Measurements from ENCODE around the gene MACROD2. TPM values are rescaled to one million over a fixed set of nuclear protein-coding genes. Genes with fewer than 3 reads are reported as not detected.

The MACROD2 gene
- total RNA-seq, 2 donors from 2014 or later: 8.3 to 21.8 TPM

DNA sequence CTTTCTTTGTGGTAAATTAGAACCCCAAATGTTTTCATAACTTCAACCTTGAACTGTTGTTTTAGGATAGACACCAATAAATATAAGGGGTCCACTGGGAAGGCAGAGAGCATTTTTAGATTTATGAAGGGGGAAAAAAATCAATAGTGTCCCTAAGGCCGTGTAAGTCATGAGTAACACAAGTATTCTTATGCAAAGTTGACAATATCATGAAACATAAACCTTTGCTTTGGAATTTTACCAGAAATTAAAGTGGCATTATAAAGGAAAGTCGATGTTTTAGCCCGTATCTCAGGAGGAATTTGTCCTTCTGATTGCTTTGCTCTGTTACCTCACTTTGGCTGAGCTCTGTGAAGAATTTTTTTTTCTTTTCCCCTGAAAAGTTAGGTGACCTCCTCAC lies 737.0 kb downstream of the MACROD2 start:
- TF ChIP-seq POLR2A (IDR thresholded peaks at IDR 0.05): no peak
- TF ChIP-seq, protein P1, sequence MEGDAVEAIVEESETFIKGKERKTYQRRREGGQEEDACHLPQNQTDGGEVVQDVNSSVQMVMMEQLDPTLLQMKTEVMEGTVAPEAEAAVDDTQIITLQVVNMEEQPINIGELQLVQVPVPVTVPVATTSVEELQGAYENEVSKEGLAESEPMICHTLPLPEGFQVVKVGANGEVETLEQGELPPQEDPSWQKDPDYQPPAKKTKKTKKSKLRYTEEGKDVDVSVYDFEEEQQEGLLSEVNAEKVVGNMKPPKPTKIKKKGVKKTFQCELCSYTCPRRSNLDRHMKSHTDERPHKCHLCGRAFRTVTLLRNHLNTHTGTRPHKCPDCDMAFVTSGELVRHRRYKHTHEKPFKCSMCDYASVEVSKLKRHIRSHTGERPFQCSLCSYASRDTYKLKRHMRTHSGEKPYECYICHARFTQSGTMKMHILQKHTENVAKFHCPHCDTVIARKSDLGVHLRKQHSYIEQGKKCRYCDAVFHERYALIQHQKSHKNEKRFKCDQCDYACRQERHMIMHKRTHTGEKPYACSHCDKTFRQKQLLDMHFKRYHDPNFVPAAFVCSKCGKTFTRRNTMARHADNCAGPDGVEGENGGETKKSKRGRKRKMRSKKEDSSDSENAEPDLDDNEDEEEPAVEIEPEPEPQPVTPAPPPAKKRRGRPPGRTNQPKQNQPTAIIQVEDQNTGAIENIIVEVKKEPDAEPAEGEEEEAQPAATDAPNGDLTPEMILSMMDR (IDR thresholded peaks at IDR 0.05): no peak
- peaks cover 4% of the 10 kb centered on the region for H3K4me1 ChIP-seq
- no peak overlapping the region for H3K4me3 ChIP-seq
- H3K27ac ChIP-seq: no peak overlapping the region
- no peaks in the 10 kb centered on the region for H3K27me3 ChIP-seq
- ATAC-seq: no peak
- H3K36me3 ChIP-seq (replicated peaks in 1 of 2; ENCODE audit: insufficient read depth in 1 of 2, low read depth in 2 of 2): no peaks in the 10 kb centered on the region
- intact Hi-C loops (cut with DNase I): no loop called here
- no peak for DNase-seq
- no peaks in the 10 kb centered on the region for H3K9me3 ChIP-seq
- WGBS, 2 donors: 22 to 49% methylated on average over 3 of the region's 3 CpGs

DNA sequence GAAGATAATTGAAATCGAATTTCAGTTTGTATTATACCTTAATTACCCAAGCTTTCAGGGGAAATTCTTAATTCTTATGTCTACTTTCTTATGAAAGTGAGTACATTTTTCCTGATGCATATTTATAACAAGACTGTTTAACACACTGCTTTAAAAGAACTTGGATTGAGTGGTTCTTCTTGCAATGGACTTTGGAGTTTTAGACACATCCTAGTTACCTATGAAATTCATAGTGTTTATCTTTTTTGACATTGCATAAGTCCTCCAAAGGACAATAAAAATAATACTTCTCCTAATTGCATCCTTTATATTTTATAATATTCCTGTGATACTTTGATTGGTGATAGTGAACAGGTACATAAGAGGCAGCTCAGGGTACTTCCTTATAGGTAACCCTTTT lies 737.7 kb downstream of the MACROD2 start:
- ATAC-seq (no peak), DNase-seq (no peak)
- TF ChIP-seq POLR2A (IDR thresholded peaks at IDR 0.05): no peak
- TF ChIP-seq, protein P1 (IDR thresholded peaks at IDR 0.05): no peak
- Histone ChIP-seq H3K36me3 (replicated peaks in 1 of 2; ENCODE audit: insufficient read depth in 1 of 2, low read depth in 2 of 2) (no peaks in the 10 kb centered on the region), H3K9me3 (no peaks in the 10 kb centered on the region), H3K4me1 (peaks cover 4% of the 10 kb centered on the region), H3K4me3 (no peak overlapping the region), H3K27me3 (no peaks in the 10 kb centered on the region), H3K27ac (no peak overlapping the region)
- intact Hi-C loops (cut with DNase I): no loop called here
- 58 to 85% methylated on average over 1 of the region's 1 CpG for WGBS, 2 donors

DNA sequence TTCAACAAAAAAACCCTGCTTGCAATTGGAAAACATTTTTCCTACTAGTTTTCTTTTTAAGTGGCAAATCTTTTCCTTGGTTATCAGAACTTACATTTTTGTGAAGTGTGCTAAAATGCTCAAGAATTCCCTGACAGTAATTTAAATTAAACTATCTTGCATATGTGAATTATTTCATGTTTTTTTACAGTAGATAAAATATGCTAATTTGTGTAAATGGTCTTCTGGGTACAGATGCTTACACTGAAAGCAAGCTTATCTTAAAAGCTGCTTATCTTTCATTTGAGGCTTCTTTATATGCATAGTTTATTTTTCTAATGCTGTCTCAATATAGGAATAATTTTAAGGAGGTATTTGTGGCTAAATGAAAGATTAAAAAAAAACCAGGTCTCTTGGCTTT lies 745.1 kb downstream of the MACROD2 start:
- ATAC-seq: no peak

DNA sequence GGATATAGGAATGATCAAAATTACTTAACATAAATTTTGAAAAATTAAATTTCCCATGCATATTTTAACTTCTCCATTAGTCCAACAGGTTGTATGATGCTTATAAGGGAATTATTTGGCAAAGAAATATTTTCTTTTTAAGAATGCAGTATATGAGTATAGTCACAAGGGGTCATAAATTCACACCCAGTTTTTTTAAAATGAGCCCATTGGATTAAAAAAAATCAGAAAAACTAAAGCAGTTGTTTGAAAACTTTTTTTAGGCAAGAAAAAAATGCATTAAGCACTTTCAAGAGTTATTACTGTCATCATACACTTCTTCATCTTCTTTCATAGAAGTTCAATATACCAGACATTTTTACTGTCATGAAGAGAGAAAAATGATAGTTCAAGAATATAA lies 746.3 kb downstream of the MACROD2 start:
- Histone ChIP-seq H3K4me1 (no peaks in the 10 kb centered on the region), H3K27ac (no peak overlapping the region), H3K4me3 (no peak overlapping the region), H3K27me3 (no peaks in the 10 kb centered on the region), H3K36me3 (replicated peaks in 1 of 2; ENCODE audit: insufficient read depth in 1 of 2, low read depth in 2 of 2) (no peaks in the 10 kb centered on the region), H3K9me3 (no peaks in the 10 kb centered on the region)
- no peak for ATAC-seq
- intact Hi-C loops (cut with DNase I): no loop called here
- no peak for DNase-seq
- TF ChIP-seq, protein P1 (IDR thresholded peaks at IDR 0.05): no peak
- no peak for TF ChIP-seq POLR2A (IDR thresholded peaks at IDR 0.05)

More for the DNA sequence above, 745.1 kb downstream of the MACROD2 start:
- DNase-seq: no peak
- Histone ChIP-seq H3K27ac (no peak overlapping the region), H3K9me3 (no peaks in the 10 kb centered on the region), H3K36me3 (replicated peaks in 1 of 2; ENCODE audit: insufficient read depth in 1 of 2, low read depth in 2 of 2) (no peaks in the 10 kb centered on the region), H3K4me3 (no peak overlapping the region), H3K4me1 (no peaks in the 10 kb centered on the region), H3K27me3 (no peaks in the 10 kb centered on the region)
- intact Hi-C loops (cut with DNase I): no loop called here
- TF ChIP-seq, protein P1 (IDR thresholded peaks at IDR 0.05): no peak
- TF ChIP-seq POLR2A (IDR thresholded peaks at IDR 0.05): no peak

GRCh38 chr20:14744723-14745122 lies 749.4 kb downstream of the MACROD2 start:
- Histone ChIP-seq H3K27ac (no peak overlapping the region), H3K27me3 (no peaks in the 10 kb centered on the region), H3K36me3 (replicated peaks in 1 of 2; ENCODE audit: insufficient read depth in 1 of 2, low read depth in 2 of 2) (no peaks in the 10 kb centered on the region), H3K4me1 (no peaks in the 10 kb centered on the region), H3K4me3 (no peak overlapping the region), H3K9me3 (no peaks in the 10 kb centered on the region)
- intact Hi-C loops (cut with DNase I): no loop called here
- no peak for ATAC-seq
- no peak for TF ChIP-seq POLR2A (IDR thresholded peaks at IDR 0.05)
- TF ChIP-seq, protein P1 (IDR thresholded peaks at IDR 0.05): no peak
- WGBS, 2 donors: 42 to 47% methylated on average over 3 of the region's 3 CpGs
- DNase-seq: no peak

All from body of pancreas (tissue), 4 donors.